Smooth muscle cell (in vitro differentiated cells): ENCODE data around the gene C1QTNF1. TPM values are rescaled to one million over a fixed set of nuclear protein-coding genes. Genes with fewer than 3 reads are reported as not detected.

Experiments used
- DNase-seq: peaks from one replicate; lab custom pipeline; 2025; ENCODE audit not compliant: unreplicated experiment; lab: John Stamatoyannopoulos, UW
- H2AFZ ChIP-seq: fragments of 200-600 bp; sonication (generic); 2 replicates; pipeline ENCODE4 v1.6.0; 2016; ENCODE audit warnings: antibody characterized with exemption, low read depth, mild to moderate bottlenecking
- H3F3A ChIP-seq: fragments of 200-600 bp; sonication (generic); 2 replicates; pipeline ENCODE4 v1.6.0; 2017; ENCODE audit warnings: antibody characterized with exemption, low read depth
- H3K27ac ChIP-seq: fragments of 200-600 bp; sonication (generic); 2 replicates; pipeline ENCODE4 v1.5.1; 2016; ENCODE audit warnings: low read depth, mild to moderate bottlenecking
- H3K27me3 ChIP-seq: fragments of 200-600 bp; sonication (generic); 2 replicates; pipeline ENCODE4 v1.6.1; 2016; ENCODE audit warnings: low read depth, mild to moderate bottlenecking
- H3K36me3 ChIP-seq: fragments of 200-600 bp; sonication (generic); 2 replicates; pipeline ENCODE4 v1.5.1; 2016; ENCODE audit warnings: low read depth
- H3K4me1 ChIP-seq: fragments of 200-600 bp; sonication (generic); 2 replicates; pipeline ENCODE4 v1.5.1; 2016; ENCODE audit warnings: low read depth
- H3K4me2 ChIP-seq: fragments of 200-600 bp; sonication (generic); 2 replicates; pipeline ENCODE4 v1.6.0; 2016; ENCODE audit warnings: mild to moderate bottlenecking
- H3K4me3 ChIP-seq: fragments of 200-600 bp; sonication (generic); 2 replicates; pipeline ENCODE4 v1.5.1; 2016; ENCODE audit warnings: mild to moderate bottlenecking
- H3K79me2 ChIP-seq: fragments of 200-600 bp; sonication (generic); 2 replicates; pipeline ENCODE4 v1.6.0; 2016; ENCODE audit warnings: low read depth, mild to moderate bottlenecking
- H3K9ac ChIP-seq: fragments of 200-600 bp; sonication (generic); 2 replicates; pipeline ENCODE4 v1.6.0; 2016; ENCODE audit warnings: low read depth
- H3K9me3 ChIP-seq: fragments of 200-600 bp; sonication (generic); replicated peaks from 2 replicates; pipeline ENCODE4 v1.5.1; 2016; ENCODE audit warnings: low read depth
- H4K20me1 ChIP-seq: fragments of 200-600 bp; sonication (generic); 2 replicates; pipeline ENCODE4 v1.6.0; 2016; ENCODE audit warnings: low read depth
- CTCF ChIP-seq: fragments of 200-600 bp; sonication (generic); IDR thresholded peaks from 2 replicates; pipeline ENCODE4 v1.5.1; 2017; ENCODE audit warnings: borderline replicate concordance, mild to moderate bottlenecking, antibody characterized with exemption; ENCODE audit not compliant: insufficient read depth, poor library complexity, severe bottlenecking
- WGBS: methylation state at CpG from one replicate; pipeline ENCODE4 v1.1.7; 2016; ENCODE audit warnings: low lambda C conversion rate; 5-methylcytosine and 5-hydroxymethylcytosine counted together
- polyA plus RNA-seq: library from polyadenylated mRNA; unstranded; fragments of >200 nt; fragmentation: Nextera tagmentation; extraction: Ambion mirVana; gene quantifications from 2 replicates; pipeline ENCODE4 v1.2.1, GENCODE V29; 2016
- total RNA-seq: library from RNA; depleted of rRNA; stranded (reverse); fragments of >200 nt; gene quantifications from 2 replicates; pipeline ENCODE4 v1.2.3, GENCODE V29; 2014

The C1QTNF1 gene
- total and polyA plus RNA-seq, 2 experiments from 2014 or later: 5.7 to 9.4 TPM

- no peaks in the 10 kb centered on the region for H3K27me3 ChIP-seq
- no peak overlapping the region for H2AFZ ChIP-seq
- no peaks in the 10 kb centered on the region for H3F3A ChIP-seq
- TF ChIP-seq CTCF: no peak
- DNase-seq: no peak
- H3K36me3 ChIP-seq: no peaks in the 10 kb centered on the region
- no peak overlapping the region for H3K4me3 ChIP-seq
- H3K9ac ChIP-seq: no peak overlapping the region
- no peaks in the 10 kb centered on the region for H3K9me3 ChIP-seq
- peaks cover 42% of the 10 kb centered on the region for H3K79me2 ChIP-seq
- H3K27ac ChIP-seq: no peak overlapping the region
- H3K4me1 ChIP-seq: peaks cover 5% of the 10 kb centered on the region
- WGBS: 87% methylated on average over 19 of the region's 19 CpGs
- H3K4me2 ChIP-seq: no peak overlapping the region
- H4K20me1 ChIP-seq: peaks cover 58% of the 10 kb centered on the region
Measured at GRCh38 chr17:79006794-79007503, 17.0 kb upstream of the C1QTNF1 start.

- no peaks in the 10 kb centered on the region for H3F3A ChIP-seq
- no peaks in the 10 kb centered on the region for H3K9me3 ChIP-seq
- H3K9ac ChIP-seq: peak overlapping the region; percentile 95
- peak overlapping the region; percentile 98 for H3K4me2 ChIP-seq
- H3K4me1 ChIP-seq: peaks cover 5% of the 10 kb centered on the region
- peaks cover 50% of the 10 kb centered on the region for H4K20me1 ChIP-seq
- peaks cover 35% of the 10 kb centered on the region for H3K79me2 ChIP-seq
- 92% methylated on average over 21 of the region's 21 CpGs for WGBS
- H3K27ac ChIP-seq: no peak overlapping the region
- no peak for DNase-seq
- no peaks in the 10 kb centered on the region for H3K36me3 ChIP-seq
- no peaks in the 10 kb centered on the region for H3K27me3 ChIP-seq
- H2AFZ ChIP-seq: no peak overlapping the region
- TF ChIP-seq CTCF: no peak
- H3K4me3 ChIP-seq: no peak overlapping the region
Measured at GRCh38 chr17:79007504-79008381, 16.2 kb upstream of the C1QTNF1 start.

GRCh38 chr17:79008666-79009387 lies 15.1 kb upstream of the C1QTNF1 start:
- H3K9ac ChIP-seq: peak overlapping the region; percentile 95
- H3K4me3 ChIP-seq: peak overlapping the region; percentile 95
- H4K20me1 ChIP-seq: peaks cover 39% of the 10 kb centered on the region
- H3K79me2 ChIP-seq: peaks cover 30% of the 10 kb centered on the region
- no peak for DNase-seq
- 57% methylated on average over 7 of the region's 7 CpGs for WGBS
- H2AFZ ChIP-seq: no peak overlapping the region
- peak overlapping the region; percentile 98 for H3K4me2 ChIP-seq
- H3K36me3 ChIP-seq: no peaks in the 10 kb centered on the region
- no peaks in the 10 kb centered on the region for H3K9me3 ChIP-seq
- no peak for TF ChIP-seq CTCF
- H3K4me1 ChIP-seq: peaks cover 5% of the 10 kb centered on the region
- H3K27me3 ChIP-seq: no peaks in the 10 kb centered on the region
- peak overlapping the region; percentile 56 for H3K27ac ChIP-seq
- H3F3A ChIP-seq: no peaks in the 10 kb centered on the region
